ENCODE data around the gene AFG3L2. TPM values are rescaled to one million over a fixed set of nuclear protein-coding genes. Genes with fewer than 3 reads are reported as not detected.
"Not testable (repeated sequence)": the region's sequence is repeated elsewhere in the genome, so short reads cannot be mapped to it uniquely, and the experiment has no call there.

The AFG3L2 gene
- polyA plus RNA-seq, 1 donor, result 43.1 TPM

DNA sequence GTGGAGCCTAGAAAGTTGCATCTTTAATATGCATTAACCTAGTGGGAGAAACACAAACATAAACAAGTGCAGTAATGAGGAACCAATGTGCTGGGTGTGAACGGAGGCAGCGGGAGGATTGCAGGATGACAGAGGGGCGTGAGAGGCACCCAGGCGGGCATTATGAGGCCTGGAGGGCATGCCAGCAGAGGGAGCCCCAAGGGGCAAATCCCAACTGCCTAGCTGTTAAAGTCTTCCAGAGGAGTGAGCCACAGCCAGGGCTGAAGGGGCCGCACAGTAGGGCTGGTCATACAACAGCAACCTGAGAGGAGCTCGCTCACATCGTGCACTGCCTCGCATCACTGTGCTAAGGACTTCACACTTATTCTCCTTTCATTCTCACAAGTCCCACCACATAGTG is 17.4 kb upstream of the AFG3L2 start:
- DNase-seq, result no peak

DNA sequence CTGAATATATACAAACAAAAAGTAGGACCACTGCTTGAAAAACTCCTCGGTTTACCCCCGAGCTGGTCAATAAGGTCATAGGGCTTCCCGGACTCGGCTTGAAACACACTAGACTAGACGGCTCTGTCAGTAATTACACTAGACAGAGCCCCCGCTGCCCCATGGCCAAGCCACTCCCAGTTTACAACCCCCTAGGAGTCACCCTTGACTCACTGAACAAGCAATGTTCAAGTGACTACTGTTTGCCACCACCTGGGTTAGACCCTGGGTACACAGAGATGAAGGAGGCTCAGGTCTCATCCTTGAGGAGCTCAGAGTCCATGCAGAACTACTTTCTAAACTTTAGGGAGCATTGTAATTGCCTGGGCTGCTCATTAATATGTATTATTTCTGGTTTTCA is 17.0 kb upstream of the AFG3L2 start:
- DNase-seq, result no peak

DNA sequence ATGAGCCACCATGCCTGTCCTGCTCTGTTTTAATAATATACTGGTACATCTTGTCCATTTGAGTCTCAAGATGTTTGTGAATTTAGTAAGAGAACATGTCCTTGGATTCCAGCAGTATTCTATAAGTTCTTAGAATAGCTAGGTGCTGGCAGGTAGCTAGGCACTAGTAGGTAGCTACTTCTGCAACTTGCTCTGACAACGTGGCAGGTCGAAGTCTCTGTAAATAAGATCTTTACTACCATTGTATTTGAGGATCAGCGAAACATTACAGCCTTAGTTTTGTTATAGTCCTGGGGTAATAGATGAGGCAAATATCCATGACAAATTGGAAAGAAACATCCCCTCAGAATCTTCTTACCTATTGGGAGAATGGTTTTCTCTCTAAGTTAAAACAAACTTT is 16.5 kb upstream of the AFG3L2 start:
- no peak for DNase-seq

DNA sequence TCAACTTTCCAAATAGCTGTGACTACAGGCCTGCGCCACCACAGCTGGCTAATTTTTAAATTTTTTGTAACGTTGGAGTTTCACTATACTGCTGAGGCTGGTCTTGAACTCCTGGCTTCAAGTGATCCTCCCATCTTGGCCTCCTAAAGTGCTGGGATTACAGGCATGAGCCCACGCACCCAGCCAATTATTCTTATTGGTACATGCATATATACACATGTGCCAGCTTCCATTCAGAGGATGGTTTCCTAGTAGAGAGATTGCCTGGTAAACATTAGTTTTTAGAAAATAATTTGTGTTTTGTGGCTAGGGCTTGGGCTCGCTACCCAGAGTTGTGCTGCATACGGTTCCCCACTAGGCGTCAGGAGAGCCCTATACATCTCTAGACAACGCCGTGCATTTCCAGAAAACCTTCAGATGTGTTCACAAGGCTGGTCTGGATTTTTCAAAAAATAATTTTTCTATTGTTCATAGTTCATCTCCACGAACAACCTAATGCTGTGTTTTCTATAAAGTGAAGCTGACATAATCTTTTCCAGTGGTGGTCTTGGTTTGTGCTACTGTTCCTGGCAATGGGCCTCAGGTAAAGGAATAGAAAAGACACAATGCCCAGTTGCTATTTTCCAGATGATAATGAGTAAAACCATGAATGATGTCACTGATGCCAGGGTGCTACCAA is 14.6 kb upstream of the AFG3L2 start:
- DNase-seq, result peak; percentile 75

DNA sequence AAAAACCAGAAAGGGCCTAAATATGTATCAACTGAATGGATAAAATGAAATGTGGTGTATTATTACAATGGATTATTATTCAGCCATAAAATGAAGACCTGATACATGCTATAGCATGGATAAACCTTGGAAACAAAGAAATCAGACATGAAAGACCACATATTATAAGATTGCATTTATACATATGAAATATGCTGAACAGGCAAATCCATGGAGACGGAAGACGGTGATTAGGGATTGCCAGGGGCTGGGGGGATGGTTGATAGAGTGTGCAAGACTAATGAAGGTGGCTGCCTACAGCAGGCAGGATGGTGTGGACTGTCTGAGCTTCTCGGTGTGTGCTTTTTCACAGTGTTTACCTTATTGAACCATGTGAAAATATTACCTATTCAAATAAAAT is 11.4 kb upstream of the AFG3L2 start:
- no peak for DNase-seq

DNA sequence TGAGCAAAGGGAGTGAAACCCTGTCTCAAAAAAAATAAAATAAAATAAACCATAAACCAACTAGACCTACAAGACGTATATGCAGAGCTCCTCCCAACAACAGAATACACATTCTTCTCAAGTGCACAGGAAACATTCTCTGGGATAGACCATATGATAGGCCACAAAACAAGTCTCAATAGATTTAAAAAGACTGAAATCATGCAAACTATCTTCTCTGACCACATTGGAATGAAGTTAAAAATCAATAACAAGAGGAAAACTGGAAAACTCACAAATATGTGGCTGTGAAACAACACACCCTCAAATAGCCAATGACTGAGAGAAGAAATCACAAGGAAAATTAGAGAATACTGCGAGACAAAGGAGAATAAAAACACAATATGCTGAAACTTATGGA is 7.2 kb upstream of the AFG3L2 start:
- no peak for DNase-seq

DNA sequence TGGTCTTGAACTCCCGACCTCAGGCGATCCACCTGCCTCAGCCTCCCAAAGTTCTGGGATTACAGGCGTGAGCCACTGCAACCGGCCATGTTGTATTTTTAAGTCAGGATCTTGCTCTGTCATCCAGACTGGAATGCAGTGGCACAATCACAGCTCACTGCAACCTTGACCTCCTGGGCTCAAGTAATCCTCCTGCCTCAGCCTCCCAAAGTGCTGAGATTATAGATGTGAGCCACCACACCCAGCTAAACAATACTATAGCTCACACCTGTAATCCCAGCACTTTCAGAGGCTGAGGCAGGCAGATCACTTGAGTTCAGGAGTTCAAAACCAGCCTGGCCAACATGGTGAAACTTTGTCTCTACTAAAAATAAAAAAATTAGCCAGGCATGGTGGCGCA is 6.7 kb upstream of the AFG3L2 start:
- DNase-seq, result not testable (repeated sequence)

DNA sequence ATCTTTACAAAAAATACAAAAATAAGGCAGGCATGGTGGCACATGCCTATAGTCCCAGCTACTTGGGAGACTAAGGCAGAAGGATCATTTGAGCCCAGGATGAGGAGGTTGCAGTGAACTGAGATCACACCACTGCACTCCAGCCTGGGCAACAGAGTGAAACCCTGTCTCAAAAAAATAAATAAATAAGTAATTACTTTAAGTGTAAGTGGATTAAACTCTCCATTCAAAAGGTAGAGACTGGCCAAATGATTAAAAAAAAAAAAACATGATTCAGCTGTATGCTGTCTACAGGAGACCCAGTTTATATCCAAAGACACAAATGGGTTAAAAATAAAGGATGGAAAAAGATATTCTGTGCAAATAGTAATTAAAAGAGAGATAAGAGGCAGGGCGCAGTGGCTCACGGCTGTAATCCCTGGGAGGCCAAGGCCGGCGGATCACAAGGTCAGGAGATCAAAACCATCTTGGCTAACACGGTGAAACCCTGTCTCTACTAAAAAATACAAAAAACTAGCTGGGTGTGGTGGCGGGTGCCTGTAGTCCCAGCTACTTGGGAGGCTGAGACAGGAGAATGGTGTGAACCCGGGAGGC is 5.3 kb upstream of the AFG3L2 start:
- not testable (repeated sequence) for DNase-seq

DNA sequence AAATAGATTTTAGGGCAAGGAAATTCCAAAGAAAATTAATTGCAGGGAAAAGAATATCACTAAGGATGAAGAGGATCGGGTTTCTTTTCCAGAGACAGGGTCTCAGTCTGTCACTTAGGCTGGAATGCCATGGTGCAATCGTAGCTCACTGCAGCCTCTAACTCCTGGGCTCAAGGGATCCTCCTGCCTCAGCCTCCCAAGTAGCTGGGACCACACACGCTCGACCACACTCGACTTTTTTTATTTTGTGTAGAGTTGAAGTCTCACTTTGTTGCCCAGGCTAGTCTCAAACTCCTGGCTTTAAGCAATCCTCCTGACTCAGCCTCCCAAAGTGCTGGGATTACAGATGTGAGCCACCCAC is 1.2 kb upstream of the AFG3L2 start:
- not testable (repeated sequence) for DNase-seq

DNA sequence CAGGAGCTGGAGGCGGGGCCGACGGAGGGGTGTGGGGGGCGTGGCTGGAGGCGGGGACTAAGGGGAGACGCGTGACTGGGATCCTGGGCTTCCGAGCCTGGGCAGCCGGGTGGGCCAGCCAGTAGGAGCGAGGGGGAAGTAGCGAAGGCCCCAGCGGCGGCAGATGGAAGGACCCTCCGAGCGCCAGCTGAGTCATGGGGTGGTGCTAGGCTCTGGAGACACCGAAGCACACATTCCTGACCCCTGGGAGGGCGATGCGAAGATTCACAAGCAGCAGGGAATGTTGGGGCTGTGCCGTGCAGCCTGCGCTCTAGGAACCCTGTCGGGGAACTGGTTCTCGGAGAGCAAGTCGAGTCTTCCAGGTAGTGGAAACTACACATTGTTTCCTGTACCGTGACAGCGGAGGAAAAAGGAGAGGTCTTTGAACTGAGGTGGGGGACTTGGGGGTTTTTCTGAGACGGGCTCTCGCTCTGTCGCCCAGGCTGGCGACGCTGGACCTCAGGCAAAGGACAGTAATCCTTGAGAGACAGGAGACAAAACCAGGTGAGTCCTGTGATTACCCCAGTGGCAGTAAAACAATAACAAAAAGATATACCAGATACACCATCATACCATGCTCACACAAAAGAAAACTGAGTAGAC is 650 bp upstream of the AFG3L2 start:
- DNase-seq, result no peak

DNA sequence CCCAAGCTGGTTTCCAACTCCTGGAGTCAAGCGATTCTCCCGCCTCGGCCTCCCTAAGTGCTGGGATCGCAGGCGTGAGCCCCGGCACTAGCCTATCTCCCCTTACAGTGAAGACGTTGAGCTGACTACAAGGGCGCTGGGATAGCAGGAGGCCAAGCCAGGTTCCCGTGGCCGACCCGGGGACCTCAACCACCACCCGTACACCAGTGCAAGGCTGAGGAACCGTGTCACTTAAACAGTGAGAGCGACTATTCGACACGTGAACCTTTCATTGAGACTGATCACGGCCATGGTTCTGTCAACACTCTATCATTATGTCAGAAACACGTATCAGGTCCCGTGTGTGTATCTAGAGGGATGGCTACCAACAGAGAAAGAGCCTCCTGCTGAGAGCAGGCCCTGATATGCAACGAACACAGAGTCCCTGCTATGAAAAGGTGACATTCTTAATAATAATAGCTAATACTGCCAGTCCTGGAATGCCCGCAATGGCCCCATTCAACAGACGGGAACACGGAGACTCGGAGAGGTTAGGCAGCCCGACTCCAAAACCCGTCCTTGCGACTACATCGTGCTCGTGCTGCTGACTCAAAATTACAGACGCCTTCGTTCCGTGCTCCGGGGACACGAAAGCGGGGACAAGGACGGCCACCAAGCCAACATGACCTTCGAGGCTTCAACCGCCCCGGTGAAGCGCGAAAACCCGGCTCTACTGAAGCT is 833 bp downstream of the AFG3L2 start:
- peak; percentile 26 for DNase-seq

DNA sequence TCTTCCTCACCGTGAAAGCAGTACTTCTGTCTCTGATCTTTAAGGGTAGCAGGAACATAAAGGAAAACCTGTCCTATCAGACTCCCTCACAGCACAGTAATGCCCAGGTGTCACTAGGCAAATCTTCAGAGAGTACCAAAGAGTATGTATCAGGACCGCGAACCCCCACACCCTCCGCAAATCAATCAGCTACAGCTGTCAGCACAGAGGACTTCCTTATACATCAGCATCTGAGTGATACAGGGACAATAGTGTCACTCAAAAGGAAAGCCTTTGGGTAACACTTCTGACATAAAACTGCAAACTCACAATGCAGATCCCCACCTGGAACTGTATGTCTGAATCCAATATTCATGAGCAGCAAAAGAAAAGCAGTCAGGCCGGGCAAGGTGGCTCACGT is 2.6 kb downstream of the AFG3L2 start:
- DNase-seq, result no peak

DNA sequence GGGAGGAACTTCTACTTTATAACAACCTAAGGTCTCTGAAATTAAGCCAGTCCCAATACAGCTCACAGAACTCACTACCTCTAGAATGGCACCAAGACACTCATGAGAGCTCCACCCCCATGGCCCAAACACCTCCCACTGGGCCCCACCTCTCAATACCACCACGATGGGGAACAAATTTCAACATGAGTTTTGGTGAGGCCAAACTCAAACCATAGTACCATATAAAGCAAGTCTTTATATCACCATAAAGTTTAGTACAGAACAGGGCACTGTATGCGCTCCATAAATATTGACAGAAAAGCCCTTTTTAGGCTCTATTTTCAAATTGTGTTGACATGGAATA is 3.3 kb downstream of the AFG3L2 start:
- no peak for DNase-seq

DNA sequence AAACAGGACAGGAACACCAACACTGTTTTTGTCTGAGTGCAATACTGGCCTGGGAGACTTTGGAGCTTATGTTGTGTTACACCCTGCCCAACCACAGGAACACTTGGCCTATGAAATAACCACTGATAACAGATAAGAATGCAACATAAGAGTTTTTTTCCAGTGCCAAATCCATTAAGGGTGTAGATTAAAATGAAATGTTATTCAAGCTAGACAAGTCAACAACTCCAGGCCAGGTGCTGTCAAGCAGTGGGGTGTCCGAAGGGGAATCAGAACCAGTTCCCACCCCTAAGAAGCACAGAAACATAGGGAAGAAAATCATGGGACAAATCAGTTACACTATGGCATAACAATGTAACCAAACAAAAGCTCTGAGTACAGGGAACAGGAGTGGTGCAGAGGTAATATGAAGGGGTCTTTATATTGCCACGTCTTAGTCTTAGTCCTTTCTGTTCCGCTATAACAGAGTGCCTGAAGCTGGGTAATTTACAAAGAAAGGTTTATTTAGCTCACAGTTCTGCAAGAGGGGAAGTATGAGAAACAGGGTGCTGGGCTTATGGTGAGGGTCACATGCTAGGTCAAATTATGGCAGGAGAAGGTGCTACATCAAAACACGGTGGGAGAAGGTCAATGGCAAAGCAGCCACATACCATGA is 3.8 kb downstream of the AFG3L2 start:
- DNase-seq, result no peak

DNA sequence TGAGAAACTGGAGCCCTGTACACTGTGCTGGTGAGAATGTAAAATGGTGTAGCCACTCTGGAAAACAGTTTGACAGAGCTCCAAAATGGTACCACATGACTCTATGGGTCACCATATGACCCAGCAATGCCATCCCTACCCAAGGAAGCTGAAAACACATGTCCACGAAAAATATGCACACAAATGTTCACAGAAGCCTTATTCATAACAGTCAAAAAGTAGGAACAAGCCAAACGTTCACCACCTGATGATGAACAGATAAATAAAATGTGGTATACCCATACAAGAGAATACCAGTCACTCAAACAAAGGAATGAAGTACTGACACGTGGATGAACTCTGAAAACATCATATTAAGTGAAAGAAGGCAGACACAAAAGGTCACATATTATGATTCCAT is 4.6 kb downstream of the AFG3L2 start:
- DNase-seq, result no peak

DNA sequence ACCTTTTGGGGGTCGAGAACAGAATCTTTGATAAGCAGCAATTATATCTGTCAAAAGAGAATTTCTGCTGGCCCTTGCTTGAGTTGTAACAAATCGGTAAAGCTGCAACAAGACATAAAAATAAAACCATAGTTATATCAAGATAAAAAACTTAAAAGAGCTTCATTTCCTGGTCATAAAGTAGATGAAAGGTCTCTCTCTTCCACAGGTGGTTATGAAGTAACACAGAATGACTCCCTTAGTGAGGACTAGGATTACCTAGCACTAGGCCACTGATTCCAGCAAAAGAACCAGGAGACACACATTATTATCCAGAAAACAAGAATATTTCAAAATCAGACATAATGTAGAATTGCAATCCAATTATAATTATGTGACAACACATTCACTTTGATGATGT is 5.4 kb downstream of the AFG3L2 start:
- DNase-seq, result no peak

DNA sequence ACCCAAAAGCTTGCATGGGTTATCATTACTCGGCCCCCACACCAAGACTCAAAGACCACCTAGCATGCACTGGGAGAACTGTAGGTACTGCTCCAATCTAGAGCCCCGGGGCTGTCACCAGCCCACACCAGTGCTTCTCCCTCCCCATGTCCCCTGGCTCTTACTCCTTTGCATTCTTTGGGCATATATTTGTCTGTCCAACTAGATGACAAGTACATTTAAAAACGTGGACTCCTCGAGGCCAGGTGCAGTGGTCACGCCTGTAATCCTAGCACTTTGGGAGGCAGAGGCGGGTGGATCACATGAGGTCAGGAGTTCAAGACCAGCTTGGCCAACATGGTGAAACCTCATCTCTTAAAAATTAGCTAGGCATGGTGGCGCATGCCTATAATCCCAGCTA is 7.8 kb downstream of the AFG3L2 start:
- no peak for DNase-seq

DNA sequence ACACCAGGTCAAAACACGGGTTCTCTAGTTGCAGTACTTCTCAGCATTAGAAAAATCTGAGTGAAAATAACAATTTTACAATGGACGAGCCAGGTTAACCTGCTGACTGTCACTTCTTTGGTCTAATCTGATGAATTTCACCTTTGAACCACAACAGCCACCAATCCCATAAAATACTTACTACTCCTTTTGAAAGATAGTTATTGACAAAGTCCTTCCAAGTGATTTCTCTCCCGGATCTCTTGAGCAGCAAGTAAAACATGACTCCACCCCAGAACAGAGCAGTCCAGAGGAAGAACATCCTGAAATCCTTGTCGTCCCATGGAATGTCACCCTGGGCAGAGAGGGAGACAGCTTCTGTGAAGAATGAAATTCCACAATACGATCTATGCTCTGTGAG is 10.2 kb downstream of the AFG3L2 start:
- DNase-seq, result no peak

DNA sequence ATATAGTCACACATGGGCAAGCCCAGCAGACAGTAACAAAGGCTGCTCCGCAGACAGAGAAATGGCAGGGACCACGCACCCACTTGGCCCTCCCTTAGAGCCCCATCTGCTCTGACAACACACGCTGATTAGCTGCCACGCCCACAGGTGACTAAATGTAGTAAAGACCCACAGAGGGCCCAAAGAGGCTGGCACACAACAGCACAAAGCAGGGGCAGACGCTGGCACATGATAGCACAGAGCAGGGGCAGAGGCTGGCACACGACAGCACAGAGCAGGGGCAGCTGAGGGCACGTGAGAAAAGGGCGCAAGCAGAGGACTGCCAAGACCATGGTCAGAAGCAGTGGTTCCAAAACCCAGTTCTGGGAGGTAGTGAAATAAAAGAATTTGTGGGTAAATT is 10.6 kb downstream of the AFG3L2 start:
- DNase-seq, result no peak

DNA sequence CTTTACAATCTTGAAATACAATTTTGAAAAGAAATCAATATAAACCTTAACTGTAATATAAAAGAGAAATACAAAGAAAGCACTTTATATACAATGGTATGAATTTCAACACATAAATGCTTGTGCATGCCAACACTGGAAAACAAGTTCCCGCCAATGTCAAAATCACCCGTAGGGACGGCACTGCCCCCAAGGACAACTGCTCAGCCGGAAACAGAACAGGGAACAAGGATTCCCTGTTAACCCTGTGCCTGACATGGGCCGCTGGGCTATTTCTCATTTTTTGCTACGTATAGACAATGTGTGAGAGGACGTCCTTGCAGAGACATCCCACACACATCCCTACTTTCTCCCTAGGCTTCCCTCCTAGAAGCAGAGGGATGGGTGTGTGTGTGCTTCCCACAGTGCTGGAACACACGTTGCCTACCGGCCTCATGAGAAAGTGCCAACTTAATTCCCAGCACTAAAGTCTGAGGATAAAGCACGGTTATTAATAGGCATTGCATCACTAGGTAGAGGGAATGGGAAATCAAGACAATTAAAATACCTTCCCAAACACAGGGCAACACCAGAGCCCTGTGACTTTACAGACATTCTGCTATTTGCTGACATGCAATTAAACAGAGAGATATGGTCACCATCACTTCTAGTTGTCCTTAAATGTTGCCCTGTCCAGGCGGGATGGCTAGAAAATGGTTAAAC is 14.4 kb downstream of the AFG3L2 start:
- DNase-seq, result no peak

DNA sequence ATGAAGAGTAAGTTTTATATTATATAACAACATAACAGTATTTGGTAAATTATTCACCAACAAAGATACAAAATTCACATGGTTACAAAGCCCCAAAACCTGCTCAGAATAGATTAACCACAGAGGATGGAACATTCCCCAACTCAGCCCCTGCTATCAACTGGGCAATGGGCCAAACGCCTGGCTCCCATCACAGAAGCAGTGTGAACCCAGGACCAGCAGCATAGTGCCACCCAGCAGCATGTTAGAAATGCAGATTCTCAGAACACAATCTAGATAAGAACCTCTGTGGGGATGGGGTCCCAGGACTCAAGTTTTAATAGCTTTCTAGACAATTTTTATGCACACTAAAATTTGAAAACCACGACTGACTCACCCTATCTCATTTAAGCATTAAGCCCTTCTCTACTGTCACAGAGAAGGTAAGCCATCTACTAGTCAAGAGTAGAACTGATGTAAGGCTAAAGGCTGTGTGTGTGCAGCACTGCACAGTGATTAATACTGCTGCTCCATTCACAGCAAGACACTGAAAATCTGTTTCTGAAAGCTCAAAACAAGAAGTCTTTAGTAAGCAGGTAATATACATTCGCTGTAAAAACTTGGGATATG is 15.2 kb downstream of the AFG3L2 start:
- no peak for DNase-seq

DNA sequence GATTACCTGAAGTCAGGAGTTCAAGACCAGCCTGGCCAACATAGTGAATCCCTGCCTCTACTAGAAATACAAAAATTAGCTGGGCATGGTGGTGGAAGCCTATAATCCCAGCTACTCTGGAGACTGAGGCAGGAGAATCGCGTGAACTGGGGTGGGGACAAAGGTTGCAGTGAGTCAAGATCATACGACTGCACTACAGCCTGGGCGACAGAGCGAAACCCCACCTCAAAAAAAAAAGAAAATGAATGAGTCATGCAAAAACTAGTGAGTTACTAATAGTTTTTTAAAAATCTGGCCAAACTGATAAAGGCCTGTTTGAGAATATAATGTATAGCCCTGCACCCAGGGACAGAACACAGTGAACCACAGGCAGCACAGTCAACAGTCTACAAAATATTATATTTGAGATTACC is 17.5 kb downstream of the AFG3L2 start:
- DNase-seq, result no peak

All from hindlimb muscle (tissue), 1 donor.